ENCODE data around the gene BCL7A.
"Not testable (repeated sequence)": the region's sequence is repeated elsewhere in the genome, so short reads cannot be mapped to it uniquely, and the experiment has no call there.

- TF ChIP-seq POLR2AphosphoS5 (IDR thresholded peaks at IDR 0.05; ENCODE audit: borderline replicate concordance, low read depth, low read length); EZH2 (IDR thresholded peaks at IDR 0.05): not testable (repeated sequence)
Measured at GRCh38 chr12:122105496-122105895, 83.8 kb downstream of the BCL7A start.

Data from SK-N-MC (cell line).